Neural cell (in vitro differentiated cells): ENCODE measurements around the gene CYTH3.

Experiments
- CTCF ChIP-seq: fragments of 450-650 bp; IDR thresholded peaks from 2 replicates; pipeline ENCODE4 v1.5.1; 2014; ENCODE audit warnings: antibody characterized with exemption, mild to moderate bottlenecking, moderate library complexity; ENCODE audit not compliant: poor library complexity, severe bottlenecking
- EP300 ChIP-seq: fragments of 450-650 bp; conservative IDR thresholded peaks from 2 replicates; pipeline ENCODE4 v1.6.1; 2014; ENCODE audit warnings: antibody characterized with exemption, mild to moderate bottlenecking, moderate library complexity; ENCODE audit not compliant: poor library complexity, severe bottlenecking
- MXI1 ChIP-seq: fragments of 450-650 bp; conservative IDR thresholded peaks from 2 replicates; pipeline ENCODE4 v1.6.1; 2014; ENCODE audit warnings: antibody characterized with exemption, mild to moderate bottlenecking; ENCODE audit not compliant: poor library complexity, severe bottlenecking
- REST ChIP-seq: IDR thresholded peaks from 2 replicates; pipeline ENCODE4 v1.6.1; 2012; ENCODE audit warnings: borderline replicate concordance

- no peak for TF ChIP-seq CTCF
- no peak for TF ChIP-seq EP300
- TF ChIP-seq MXI1: no peak
- no peak for TF ChIP-seq REST
Observed at GRCh38 chr7:6237730-6238129, 34.7 kb downstream of the CYTH3 start.
